ENCODE results near the gene ADAR. TPM values are rescaled to one million over a fixed set of nuclear protein-coding genes. Genes with fewer than 3 reads are reported as not detected.

The ADAR gene
- total RNA-seq, 1 donor from 2014 or later, result 209 TPM

DNA sequence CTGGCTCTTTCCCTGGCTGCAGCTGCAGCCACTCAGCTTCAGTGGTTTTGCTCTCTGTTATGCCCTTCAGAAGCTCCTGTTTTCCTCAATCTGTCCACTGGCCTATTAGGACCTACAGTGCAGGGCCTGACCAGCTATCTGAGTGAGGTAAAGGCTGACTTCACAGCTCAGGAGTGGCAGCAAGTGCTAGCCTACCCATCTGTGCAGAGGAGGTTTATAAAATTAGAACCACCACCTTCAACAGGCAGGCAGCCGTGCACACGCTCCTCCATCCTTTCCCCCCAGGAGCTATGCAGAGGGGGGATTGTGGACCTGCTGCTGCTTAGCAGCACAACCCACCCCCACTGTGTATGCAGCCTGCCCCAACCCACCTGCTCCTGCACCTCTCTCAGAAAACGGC, 8.3 kb downstream of the ADAR start:
- intact Hi-C loops (cut with micrococcal nuclease), result no loop called here
- TF ChIP-seq, protein P1, sequence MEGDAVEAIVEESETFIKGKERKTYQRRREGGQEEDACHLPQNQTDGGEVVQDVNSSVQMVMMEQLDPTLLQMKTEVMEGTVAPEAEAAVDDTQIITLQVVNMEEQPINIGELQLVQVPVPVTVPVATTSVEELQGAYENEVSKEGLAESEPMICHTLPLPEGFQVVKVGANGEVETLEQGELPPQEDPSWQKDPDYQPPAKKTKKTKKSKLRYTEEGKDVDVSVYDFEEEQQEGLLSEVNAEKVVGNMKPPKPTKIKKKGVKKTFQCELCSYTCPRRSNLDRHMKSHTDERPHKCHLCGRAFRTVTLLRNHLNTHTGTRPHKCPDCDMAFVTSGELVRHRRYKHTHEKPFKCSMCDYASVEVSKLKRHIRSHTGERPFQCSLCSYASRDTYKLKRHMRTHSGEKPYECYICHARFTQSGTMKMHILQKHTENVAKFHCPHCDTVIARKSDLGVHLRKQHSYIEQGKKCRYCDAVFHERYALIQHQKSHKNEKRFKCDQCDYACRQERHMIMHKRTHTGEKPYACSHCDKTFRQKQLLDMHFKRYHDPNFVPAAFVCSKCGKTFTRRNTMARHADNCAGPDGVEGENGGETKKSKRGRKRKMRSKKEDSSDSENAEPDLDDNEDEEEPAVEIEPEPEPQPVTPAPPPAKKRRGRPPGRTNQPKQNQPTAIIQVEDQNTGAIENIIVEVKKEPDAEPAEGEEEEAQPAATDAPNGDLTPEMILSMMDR (IDR thresholded peaks at IDR 0.05), result no peak
- Mint-ChIP-seq H3K27ac (no peak overlapping the region), H3K36me3 (ENCODE audit: low read depth) (peaks cover 86% of the 10 kb centered on the region), H3K9me3 (no peaks in the 10 kb centered on the region), H3K4me3 (no peak overlapping the region), H3K27me3 (no peaks in the 10 kb centered on the region), H3K4me1 (peaks cover 29% of the 10 kb centered on the region)
- POLR2A ChIA-PET, result interaction anchor here (0.7 kb wide), 1 partner anchor 20 kb away, joined by 3 read pairs; no protein-coding TSS in a partner anchor
- CTCF ChIA-PET, result interaction anchor here (1.2 kb wide), 1 partner anchor 279 kb away, joined by 3 read pairs; no protein-coding TSS in a partner anchor
- no peak for ATAC-seq (ENCODE audit: low read depth)
- DNase-seq, result no peak

DNA sequence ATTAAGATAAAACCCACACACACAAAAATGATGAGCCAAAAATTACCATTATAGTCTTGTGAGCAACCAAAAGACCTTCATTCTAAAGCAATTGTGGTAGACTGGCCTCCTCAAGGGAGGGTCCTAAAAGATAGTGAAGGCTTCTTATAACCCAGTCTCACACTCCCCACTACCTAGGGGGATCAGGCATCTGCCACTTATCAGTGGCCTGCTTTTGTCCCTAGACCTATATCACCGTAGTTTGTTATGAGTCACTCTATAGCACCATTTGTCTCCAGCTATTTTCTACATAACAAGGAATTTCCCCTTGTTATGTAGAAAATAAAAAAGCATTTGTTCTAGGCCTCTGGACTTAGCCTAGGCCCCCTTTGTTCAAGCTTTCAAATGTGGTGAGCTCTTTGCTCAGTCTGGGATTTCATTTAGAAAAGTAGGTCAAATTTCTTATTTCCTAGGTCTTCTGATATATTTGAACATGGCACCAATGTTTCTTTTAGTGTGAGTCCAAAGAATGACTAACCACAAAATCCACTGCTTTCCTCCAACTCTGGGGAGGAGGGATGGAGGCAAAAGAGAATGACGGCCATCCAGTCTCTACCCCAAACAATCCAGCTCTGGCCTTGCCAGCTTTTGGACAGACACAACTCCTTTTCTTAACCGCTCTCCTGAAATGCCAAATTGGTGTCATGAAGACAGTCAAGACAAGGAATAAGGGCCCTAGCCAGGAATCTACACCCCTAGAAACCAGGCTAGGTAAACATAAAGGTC, 8.9 kb downstream of the ADAR start:
- TF ChIP-seq, protein P1 (IDR thresholded peaks at IDR 0.05), result no peak
- Mint-ChIP-seq H3K27ac (no peak overlapping the region), H3K27me3 (no peaks in the 10 kb centered on the region), H3K4me1 (peaks cover 23% of the 10 kb centered on the region), H3K9me3 (no peaks in the 10 kb centered on the region), H3K4me3 (no peak overlapping the region), H3K36me3 (ENCODE audit: low read depth) (peaks cover 86% of the 10 kb centered on the region)
- intact Hi-C loops (cut with micrococcal nuclease), result no loop called here
- ATAC-seq (ENCODE audit: low read depth), result no peak
- ChIA-PET CTCF (interaction anchor here (1.2 kb wide), 1 partner anchor 280 kb away, joined by 3 read pairs; no protein-coding TSS in a partner anchor), POLR2A (no interaction called here)
- no peak for DNase-seq

DNA sequence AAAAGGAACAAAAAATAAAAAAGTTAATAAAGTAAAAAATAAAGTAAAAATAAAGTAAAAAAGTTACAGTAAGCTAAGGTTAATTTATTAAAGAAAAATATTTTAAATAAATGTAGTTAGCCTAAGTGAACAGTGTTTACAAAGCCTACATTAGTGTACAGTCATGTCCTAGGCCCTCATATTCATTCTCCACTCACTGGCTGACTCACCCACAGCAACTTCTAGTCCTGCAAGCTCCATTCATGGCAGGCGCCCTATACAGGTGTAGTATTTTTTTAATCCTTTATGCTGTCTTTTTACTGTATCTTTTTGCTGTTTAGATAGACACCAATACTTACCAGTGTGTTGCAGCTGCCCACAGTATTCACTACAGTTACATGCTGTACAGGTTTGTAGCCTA, 12.4 kb downstream of the ADAR start:
- CTCF ChIA-PET, result no interaction called here

DNA sequence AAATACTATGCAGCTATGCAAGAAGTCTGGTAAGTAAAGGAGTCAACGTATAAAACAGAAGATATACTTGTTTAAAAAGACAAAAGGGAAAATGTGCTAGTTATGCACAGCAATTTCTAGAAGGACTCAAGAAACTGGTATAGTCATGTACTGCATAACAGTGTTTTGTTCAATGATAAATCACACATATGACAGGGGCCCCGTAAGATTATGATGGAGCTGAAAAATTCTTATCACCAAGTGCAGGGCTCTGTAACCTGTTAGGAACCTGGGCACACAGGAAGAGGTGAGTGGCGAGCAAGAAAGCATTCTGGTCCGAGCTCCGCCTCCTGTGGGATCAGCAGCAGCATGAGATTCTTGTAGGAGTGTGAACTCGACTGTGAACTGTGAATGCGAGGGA, 13.2 kb downstream of the ADAR start:
- no peaks in the 10 kb centered on the region for H3K9me3 Mint-ChIP-seq
- H3K4me3 Mint-ChIP-seq, result no peak overlapping the region
- ATAC-seq (ENCODE audit: low read depth) (no peak), DNase-seq (no peak)
- no peaks in the 10 kb centered on the region for H3K27me3 Mint-ChIP-seq
- intact Hi-C loops (cut with micrococcal nuclease), result no loop called here
- peaks cover 4% of the 10 kb centered on the region for H3K4me1 Mint-ChIP-seq
- POLR2A ChIA-PET, result no interaction called here
- CTCF ChIA-PET, result interaction anchor here (0.9 to 1.0 kb wide), 2 partner anchors 36 to 78 kb away, joined by 3 read pairs; no protein-coding TSS in a partner anchor
- H3K27ac Mint-ChIP-seq, result no peak overlapping the region
- peaks cover 89% of the 10 kb centered on the region for H3K36me3 Mint-ChIP-seq (ENCODE audit: low read depth)
- TF ChIP-seq, protein P1 (IDR thresholded peaks at IDR 0.05), result no peak

More for the DNA sequence above, 12.4 kb downstream of the ADAR start:
- POLR2A ChIA-PET, result no interaction called here
- TF ChIP-seq, protein P1 (IDR thresholded peaks at IDR 0.05), result no peak
- ATAC-seq (ENCODE audit: low read depth) (no peak), DNase-seq (no peak)
- peaks cover 9% of the 10 kb centered on the region for H3K4me1 Mint-ChIP-seq
- H3K9me3 Mint-ChIP-seq, result no peaks in the 10 kb centered on the region
- intact Hi-C loops (cut with micrococcal nuclease), result no loop called here
- no peak overlapping the region for H3K27ac Mint-ChIP-seq
- peaks cover 88% of the 10 kb centered on the region for H3K36me3 Mint-ChIP-seq (ENCODE audit: low read depth)
- H3K27me3 Mint-ChIP-seq, result no peaks in the 10 kb centered on the region
- H3K4me3 Mint-ChIP-seq, result no peak overlapping the region

DNA sequence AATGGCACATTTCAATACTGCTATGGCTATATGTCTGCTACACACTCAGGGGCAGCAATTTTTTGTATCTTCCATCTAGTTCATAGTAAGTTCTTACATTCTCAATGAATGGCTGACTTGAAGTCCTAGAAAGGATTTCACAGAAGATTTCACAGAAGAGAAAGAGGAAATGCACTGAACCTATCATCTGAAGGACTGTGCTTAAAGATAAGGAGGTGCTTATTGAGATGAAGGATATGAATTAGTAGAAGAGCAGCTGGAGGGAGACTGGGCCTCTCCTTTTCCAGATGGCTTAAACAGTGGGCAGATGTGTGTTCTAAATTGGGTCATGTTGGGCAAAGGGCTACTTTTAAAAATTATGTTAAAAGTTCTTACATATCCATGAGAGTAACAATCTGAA, 14.6 kb downstream of the ADAR start:
- ChIA-PET POLR2A (no interaction called here), CTCF (no interaction called here)
- DNase-seq, result no peak
- Mint-ChIP-seq H3K27ac (no peak overlapping the region), H3K36me3 (ENCODE audit: low read depth) (peaks cover 90% of the 10 kb centered on the region), H3K4me3 (no peak overlapping the region), H3K4me1 (no peaks in the 10 kb centered on the region), H3K9me3 (no peaks in the 10 kb centered on the region), H3K27me3 (no peaks in the 10 kb centered on the region)
- no peak for ATAC-seq (ENCODE audit: low read depth)
- TF ChIP-seq, protein P1 (IDR thresholded peaks at IDR 0.05), result no peak
- intact Hi-C loops (cut with micrococcal nuclease), result no loop called here
